ENCODE measurements around the gene BBS9.
A peak's percentile ranks its signal among the peaks of the same experiment; 100 is the strongest.
"Not testable (repeated sequence)": the region's sequence is repeated elsewhere in the genome, so short reads cannot be mapped to it uniquely, and the experiment has no call there.

Gene BBS9

DNA sequence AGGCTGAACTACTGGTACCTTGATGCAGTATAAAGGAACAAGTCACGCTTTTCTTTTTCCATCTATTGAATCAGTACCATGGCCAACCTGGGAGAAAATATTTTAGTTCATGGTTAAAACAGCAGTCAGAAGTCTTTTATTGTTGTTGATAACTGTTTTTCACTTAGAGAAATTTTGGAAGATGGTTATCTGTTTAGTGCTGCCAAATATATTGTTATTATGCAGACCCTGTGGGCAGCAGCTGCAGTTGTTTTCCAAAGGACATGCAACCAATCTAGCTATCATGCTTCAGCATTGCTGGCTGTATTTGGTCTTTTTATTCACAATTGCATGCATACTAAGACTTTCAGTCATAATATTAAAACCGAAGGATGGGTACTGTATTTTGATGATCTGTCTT is 169.5 kb downstream of the BBS9 start:
- no peak for DNase-seq

DNA sequence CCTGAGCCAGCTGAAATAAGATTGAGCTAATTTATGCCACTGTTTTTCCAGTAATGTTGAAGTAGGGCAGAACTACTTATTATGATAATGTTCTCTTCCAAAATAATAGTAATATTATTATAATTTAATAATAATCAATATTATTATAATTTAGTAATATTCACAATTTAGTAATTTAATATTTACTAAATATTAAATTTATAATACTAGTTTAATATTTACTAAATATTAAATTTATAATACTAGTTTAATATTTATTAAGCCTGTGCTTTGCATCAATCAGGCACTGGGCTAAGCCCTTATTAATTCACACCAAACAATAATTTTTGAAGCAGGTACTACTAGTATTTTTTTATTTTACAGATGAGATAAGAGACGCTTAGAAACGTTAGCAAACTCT is 170.1 kb downstream of the BBS9 start:
- no peak for DNase-seq

DNA sequence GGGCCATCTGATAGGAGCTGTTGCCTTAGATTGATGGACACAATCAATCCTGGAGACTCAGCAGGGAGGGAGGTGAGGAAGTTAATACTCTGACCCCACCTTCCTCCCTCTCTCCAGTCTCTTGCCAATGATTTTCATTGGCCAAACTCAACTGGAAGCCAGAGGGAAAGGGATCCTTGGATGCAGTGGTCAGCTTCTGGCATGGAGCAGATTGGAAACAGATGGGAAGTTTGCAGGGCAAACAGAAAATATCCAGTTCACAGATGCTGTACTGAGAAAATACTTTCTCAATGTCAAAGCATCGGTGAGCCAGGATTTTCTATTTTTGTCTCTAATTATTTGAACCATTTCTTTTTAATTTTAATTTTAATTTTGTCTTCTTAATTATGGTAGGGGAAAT is 170.8 kb downstream of the BBS9 start:
- DNase-seq, result no peak

DNA sequence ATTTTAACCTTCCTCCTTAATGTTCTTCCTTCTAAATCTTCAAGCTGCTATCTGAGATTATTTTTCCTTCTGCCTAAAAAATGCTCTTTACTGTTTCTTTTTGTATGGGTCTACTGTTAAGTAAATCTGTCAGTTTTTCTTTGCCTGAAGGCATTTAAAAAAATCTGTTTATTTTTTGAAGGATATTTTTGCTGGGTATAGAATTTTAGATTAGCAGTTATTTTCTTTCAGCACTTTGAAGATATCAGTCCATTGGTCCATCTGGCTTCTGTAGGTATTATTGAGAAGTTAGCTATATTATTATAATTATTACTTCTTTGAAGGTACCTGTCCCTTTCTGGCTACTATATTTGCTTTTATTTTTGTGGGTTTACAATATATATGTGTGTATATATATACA is 171.4 kb downstream of the BBS9 start:
- no peak for DNase-seq

DNA sequence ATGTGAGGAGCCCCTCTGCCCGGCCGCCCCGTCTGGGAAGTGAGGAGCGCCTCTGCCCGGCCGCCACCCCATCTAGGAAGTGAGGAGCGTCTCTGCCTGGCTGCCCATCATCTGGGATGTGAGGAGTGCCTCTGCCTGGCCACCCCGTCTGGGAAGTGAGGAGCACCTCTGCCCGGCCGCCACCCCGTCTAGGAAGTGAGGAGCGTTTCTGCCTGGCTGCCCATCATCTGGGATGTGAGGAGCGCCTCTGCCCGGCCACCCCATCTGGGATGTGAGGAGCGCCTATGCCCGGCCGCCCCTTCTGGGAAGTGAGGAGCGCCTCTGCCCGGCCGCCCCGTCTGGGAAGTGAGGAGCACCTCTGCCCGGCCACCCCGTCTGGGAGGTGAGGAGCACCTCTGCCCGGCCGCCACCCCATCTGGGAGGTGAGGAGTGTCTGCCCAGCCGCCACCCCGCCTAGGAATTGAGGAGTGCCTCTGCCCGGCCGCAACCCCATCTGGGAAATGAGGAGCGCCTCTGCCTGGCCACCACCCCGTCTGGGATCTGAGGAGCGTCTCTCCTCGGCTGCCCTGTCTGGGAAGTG is 174.7 kb downstream of the BBS9 start:
- not testable (repeated sequence) for DNase-seq

DNA sequence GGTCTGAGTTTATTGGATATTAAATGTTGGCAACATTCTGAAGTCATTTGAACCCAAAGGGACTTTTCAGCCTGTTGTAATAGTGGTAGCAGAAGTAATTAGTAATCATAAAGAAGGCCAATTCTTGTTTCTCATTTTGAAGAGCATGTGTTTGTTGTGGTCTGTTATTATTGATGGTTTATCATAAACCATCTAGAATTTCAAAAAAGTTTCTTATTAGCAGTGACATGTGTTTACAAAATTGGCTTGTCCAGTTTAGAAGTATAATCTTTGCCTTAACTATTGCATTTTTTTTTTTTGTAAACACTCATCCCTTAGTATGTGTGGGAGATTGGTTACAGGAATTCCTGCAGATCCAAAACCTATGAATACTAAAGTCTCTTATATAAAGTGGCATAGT is 177.8 kb downstream of the BBS9 start:
- no peak for DNase-seq

DNA sequence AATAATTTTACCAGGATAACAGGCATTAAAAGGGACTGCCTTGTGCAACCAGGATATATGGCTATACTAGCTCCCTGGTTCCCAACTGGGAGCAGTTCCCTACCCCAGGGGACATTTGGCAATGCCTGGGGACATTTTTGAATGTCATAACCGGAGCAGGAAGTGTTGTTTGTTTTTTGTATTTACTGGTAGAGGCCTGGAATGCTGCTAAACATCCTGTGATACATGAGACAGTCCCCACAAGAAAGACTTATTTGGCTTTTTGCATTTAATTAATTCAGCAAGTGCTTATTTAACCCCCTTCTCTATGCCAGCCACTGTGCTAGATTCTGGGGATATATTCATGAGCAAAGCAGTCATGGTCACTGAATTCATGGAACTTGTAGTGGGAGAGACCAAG is 181.2 kb downstream of the BBS9 start:
- DNase-seq, result no peak

DNA sequence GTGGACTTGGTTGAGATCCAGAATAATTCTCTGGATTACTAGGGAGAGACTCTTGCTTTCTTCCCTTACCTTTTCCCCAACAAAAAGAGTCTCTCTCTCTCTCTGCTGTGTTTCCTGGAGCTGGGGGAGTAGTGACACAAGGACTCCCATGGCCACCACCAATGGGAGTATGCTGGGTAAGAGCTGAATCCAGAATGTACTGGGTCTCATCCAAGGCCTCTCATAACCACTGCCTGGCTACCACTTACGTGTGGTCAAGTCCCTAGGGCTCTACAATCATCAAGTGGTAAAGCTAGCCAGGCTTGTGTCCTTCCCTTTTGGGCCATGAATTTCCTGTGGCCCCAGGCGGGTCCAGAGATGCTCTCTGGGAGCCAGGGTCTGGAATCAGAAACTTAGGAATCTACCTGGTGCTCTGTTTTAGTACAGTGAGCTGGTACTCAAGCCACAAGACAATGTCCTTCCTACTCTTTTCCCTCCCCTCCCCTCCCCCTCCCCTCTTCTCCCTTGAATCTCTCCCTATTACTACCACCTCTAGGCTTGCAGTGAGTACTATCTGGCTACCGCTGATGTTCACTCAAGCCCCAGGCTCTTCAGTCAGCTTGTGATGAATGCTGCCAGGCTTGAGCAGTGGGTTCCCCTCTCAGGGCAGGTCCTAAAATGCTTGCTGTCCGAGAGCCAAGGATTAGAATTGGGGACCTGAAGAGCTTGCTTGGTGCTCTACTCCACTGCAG is 196.6 kb downstream of the BBS9 start:
- no peak for DNase-seq

DNA sequence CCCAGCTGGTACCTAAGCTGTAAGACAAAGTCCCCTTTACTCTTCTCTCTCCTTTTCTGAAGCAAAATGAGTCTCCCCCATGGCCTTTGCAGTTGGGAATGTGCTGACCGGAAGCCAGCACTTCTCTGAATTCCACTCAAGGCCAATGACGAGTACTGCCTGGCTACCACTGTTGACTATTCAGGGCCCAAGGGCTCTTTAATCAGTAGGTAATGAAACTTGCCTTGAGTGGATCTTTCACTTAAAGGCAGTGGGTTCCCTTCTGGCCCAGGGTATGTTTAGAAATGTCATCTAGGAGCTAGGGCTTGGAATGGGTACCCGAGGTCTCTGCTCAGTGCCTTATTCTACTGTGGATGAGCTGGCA is 197.1 kb downstream of the BBS9 start:
- no peak for DNase-seq

DNA sequence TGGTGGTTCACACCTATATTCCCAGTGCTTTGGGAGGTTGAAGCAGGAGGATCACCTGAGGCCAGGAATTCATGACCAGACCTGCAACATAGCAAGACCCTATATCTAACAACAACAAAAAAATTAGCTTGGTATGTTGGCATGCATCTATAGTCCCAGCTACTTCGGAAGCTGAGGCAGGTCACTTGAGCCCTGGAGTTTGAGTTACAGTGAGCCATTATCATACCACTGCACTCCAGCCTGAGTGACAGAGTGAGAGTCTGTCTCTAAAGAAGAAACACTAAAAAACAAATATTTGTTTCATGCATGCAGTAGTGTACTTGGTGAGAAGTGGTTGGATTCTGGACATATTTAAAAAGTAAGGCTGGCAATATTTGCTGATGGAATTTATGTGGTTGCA is 198.1 kb downstream of the BBS9 start:
- no peak for DNase-seq

DNA sequence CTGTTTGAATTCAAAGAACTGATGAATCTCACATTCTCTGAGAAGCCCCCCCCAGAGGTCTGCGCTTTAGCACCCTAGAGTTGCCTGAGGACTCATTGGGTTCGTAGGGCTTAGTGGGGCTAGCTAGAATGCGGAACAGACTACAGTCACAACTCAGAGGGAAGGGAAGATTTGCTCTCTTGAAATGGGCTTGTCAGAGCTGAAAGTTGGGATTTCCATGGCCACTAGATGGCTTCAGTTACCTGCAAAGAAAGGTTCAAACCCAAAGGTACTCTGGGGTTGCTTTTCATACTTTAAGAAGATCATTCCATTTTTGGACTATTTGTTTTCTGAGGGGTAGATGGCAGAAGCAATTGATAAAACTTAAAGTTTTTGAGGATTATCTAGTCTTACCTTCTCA is 205.0 kb downstream of the BBS9 start:
- peak; percentile 3 for DNase-seq

DNA sequence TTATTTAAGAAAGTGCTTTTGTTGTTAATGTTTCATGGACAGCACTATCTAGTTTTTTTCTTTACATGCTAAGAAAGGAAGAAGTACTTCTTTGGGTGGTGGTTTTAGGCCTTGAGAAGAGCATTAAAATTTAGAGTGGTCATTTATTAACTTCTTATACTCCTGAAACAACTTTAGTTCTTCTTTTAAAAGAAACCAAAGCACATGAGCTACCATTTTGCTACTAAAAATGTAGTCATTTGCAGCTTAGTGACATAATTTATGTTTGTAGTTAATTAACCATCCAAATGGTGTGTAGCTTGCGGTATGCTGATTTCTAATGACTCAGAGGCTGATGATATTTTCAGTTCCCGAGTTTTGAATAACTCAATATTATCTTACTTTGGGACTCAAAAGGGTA is 207.5 kb downstream of the BBS9 start:
- DNase-seq, result no peak

DNA sequence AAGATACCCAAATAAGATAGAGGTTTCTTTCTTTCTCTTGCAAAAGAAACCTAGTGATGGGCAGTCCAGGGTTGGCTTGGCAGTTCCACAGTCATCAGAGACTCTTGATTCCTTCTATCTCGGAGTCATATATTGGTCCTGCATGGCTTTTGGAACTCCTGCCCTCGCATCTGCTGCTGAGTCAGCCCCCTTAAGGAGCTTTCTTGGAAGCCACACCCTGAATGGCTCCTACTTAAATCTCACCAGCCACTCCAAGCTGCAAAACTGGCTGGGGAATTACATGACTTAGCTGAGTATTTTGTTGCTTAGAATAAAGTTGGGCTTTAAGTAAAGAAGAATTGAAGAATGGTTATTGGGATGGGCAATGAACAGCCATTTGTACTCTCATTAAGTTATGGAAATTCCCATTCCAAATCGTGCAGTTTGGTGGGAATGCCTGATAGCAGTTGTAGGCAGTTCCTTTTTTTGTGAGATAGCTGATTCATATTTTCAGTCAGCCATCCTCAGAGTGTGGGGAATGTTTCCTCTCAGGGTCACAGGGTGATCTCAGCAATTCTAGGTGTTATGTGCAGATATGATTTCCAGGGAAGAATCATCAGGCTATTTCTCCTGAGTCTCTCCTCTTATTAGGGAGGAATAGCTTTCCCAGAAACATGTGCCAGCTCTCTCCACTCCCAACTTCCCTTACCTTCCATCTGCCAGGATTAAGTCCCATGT is 209.9 kb downstream of the BBS9 start:
- no peak for DNase-seq

DNA sequence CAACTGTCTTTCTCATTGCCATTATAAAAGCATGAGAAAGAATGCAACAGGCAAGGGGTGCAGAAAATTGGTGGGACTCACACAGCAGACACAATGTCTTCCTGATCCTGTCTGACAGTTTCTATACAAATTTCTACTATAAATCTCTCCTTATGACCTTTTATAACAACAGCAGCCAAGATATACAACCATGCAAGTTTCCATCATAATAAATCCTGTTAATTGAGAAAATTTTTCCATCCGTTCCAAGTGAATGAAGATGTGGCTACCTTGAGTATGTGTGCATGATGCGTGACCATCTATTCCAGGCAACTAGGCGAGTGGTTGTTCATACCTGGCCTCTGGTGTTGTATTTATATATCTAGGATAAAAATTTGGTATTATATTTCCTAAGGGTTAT is 216.7 kb downstream of the BBS9 start:
- no peak for DNase-seq

DNA sequence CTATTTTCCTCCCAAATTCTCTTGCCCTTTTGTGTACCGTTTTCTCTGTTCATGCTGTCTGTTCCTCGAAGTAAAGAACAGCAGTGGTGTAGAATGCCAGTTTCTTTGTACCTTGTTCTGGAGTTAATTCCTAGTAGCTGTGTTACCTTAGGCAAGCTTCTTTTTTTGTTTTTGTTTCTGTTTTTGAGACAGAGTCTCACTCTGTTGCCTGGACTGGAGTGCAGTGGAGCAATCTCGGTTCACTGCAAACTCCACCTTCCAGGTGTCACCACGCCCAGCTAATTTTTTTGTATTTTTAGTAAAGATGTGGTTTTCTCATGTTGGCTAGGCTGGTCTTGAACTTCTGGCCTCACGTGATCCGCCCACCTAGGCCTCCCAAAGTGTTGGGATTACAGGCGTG is 221.2 kb downstream of the BBS9 start:
- no peak for DNase-seq

DNA sequence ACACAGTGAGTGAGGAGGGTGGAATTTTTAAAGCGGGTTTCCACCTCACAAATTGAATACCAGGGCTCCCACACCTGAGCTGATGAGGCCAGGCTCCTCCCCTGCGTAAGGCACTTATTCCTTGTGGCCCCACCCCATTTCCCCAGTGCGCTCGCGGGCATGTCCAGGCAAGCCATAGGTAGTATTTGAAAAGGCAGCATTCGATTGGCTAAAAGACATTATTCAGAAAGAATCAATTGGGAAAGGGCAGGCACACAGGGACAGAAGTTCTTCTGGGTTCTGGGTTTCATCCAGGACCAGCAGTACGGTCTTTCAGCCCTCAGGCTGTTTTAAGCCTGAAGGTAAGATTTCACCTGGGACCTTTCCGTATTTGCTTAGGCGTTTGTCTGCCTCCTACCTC is 222.3 kb downstream of the BBS9 start:
- no peak for DNase-seq

DNA sequence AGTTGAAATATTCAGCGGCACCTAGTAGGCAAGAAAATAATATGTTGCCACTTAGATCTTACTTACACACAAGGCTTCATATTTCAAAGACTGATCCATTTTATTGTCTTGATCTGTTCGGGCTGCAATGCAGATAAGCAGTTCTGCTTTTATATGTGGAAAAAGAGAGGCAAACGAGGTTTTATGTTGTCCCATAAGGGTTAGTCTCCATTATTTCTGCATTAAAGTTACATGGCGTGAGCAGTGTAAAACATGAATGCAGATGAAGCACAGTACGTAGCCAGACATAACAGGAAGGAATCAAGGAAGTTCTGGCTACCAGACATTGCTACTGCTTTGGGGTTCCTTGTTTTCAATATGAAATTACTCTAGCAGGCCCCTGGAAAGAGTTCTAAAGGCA is 224.8 kb downstream of the BBS9 start:
- DNase-seq, result no peak

DNA sequence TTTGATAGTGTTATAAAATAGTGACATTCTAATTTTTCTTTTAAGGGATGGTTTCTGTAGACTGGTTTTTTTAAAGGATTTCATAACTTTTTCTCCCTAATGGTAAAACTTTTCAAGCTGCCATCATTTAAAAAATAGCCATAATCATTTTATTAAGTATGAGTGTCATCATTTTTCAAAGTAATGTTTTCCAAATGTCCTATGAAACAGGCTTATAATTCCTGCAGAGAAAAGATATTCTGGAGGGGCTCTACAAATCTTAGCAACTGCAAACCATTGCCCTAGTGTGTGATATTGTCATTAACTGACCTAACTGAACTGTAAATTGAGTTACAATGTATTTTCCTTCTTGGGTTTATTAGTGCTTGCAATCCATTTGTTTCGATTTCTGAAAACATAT is 226.0 kb downstream of the BBS9 start:
- no peak for DNase-seq

DNA sequence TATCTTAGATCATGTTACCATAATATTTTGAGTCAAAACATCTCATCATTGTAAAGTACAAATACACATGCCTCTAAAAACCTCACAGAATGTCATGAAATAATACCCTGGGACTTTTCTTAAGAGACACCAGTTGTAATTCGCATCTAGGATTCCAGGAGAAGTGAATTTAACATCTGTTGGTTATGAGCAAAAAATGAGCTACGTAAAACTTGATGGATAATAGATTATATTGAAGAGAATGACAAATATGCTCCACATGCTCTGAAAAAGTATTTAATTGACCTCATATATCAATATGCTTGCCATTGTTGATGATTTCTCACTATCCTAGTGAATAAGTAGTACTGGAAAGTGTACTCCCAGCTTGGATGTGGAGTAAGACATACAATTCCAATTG is 227.0 kb downstream of the BBS9 start:
- DNase-seq, result no peak

DNA sequence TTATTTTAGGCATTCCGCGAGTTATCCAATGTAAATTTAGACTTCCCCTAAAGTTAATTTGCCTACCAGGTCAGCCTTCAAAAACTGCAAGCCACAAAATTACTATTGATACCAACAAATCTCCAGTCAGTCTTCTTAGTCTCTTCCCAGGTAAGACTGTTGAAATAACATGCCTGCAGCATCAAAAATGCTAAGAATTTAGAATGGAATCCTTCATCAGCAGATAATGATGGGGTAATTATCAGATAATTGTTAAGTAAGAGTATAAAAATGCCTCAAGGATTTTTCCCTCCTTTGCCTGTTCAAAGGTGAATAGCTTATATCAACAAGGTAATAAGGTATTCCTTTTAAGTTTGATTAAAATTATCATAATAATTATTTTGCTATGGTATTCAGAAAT is 228.5 kb downstream of the BBS9 start:
- DNase-seq, result no peak

DNA sequence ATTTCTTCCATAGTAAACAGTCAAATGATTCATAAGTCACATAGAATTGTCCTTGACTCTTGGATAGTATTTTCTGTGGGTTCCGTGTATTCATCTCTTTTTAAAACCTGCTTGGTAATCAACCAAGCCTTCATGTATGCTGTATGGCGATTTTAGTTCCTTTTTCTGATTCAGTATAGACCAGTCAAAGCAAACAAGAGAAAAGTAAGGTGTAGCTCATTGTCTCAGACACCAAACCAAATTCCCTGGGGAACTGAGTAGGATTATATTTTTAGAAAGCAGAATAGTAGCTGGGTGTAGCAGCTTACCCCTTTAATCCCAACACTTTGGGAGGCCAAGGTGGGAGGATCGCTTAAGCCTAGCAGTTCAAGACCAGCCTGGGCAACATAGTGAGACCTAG is 240.5 kb downstream of the BBS9 start:
- no peak for DNase-seq

DNA sequence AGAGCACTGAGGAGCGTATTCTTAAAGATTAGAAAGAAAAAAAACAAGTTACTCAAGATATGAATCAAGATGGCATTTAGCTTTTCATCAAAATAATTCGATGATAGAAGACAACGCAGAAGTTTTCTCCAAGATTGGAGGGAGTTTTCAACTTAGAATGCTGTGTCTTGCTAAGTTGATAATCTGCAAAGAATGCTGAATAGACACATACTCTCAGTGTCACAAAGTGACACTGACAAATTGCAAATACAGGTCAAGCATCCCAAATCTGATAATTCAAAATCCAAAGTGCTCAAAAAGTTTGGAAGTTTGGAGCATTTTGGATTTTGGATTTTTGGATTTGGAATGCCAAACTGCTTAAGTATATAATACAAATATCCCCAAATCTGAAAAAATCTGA is 243.8 kb downstream of the BBS9 start:
- no peak for DNase-seq

DNA sequence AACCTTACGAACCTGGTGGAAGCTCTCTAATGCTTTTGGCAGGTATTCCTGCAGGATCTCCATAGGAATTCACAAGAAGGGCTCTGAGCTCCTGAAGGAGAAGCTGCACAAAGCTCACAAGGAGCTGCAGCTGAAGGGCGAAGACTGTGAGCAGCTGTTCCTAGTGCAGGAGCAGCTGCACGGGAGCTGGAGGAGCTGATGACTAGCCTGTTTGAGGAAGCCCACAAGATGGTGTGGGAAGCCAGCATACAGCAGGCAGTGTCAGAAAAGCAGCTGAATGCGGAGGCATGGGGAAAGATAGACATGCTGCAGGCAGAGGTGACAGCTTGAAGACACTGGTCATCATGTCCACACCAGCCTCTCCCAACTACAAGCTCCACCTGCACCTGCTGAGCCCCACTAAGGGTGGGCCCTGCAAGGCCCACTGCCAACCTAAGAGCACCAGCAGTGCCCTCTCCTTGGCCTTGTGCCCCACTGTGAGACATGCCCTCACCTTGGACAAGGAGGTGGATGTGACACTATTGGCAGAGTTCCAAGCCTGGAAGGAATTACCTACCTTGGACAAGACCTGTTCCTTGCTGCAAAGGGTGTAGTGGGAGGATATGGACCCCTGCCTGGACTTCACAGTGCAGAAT is 250.6 kb downstream of the BBS9 start:
- DNase-seq, result no peak

DNA sequence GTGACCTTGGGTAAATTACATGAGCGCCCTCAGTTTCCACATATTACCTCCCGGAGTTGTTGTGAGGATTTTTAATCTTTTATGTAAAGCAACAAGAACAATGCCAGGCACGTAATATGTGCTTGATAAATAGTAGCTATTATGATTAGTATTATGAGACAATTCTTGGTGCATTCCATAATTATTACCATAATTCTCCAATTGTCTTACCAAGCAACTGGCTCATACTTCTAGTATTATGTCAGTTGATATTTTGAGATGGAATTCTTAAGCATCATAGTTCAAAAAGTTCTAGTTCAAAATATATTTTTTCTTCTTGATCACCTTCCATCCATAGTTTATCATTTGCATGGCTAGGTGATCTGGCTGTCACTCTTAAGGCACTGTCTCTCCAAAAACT is 259.0 kb downstream of the BBS9 start:
- no peak for DNase-seq

Data from HCEC 1CT (cell line).